CD8-positive, alpha-beta memory T cell (primary cell): Measurements from ENCODE around the gene NT5C3B. TPM values are rescaled to one million over a fixed set of nuclear protein-coding genes. Genes with fewer than 3 reads are reported as not detected.
A peak's percentile ranks its signal among the peaks of the same experiment; 100 is the strongest.

ENCODE experiments used
- CTCF ChIA-PET: fragments of 350-600 bp; sonication (Branson Sonifier 250); formaldehyde crosslinking; loops from one replicate; lab custom pipeline; 2021; ENCODE audit warnings: antibody characterized with exemption; lab: Charles Lee
- POLR2A ChIA-PET: fragments of 350-600 bp; sonication (Branson Sonifier 250); formaldehyde crosslinking; loops from one replicate; lab custom pipeline; 2021; ENCODE audit warnings: antibody characterized with exemption; lab: Charles Lee
- DNase-seq, 5 donors: peaks; one replicate each; pipeline versions ENCODE4 v3.0.0 to v3.0.0-alpha.2; 2020 to 2022; ENCODE audit warnings: mixed read lengths in 1 of 5
- H3K27ac ChIP-seq: one replicate; pipeline ENCODE4 v1.7.0; 2013; ENCODE audit warnings: low read depth, mild to moderate bottlenecking, low read length, moderate library complexity
- H3K27me3 ChIP-seq: 2 replicates; pipeline ENCODE4 v1.7.0; 2013; ENCODE audit warnings: low read length, mild to moderate bottlenecking; ENCODE audit not compliant: insufficient read depth, poor library complexity, severe bottlenecking
- H3K36me3 ChIP-seq: 2 replicates; pipeline ENCODE4 v1.7.0; 2013; ENCODE audit warnings: mild to moderate bottlenecking, low read length, moderate library complexity; ENCODE audit not compliant: insufficient read depth
- H3K4me1 ChIP-seq: 2 replicates; pipeline ENCODE4 v1.7.0; 2013; ENCODE audit warnings: mild to moderate bottlenecking, low read length, moderate library complexity; ENCODE audit not compliant: insufficient read depth
- H3K4me3 ChIP-seq: 2 replicates; pipeline ENCODE4 v1.7.0; 2013; ENCODE audit warnings: mild to moderate bottlenecking, low read length
- H3K9me3 ChIP-seq: 2 replicates; pipeline ENCODE4 v1.7.0; 2013; ENCODE audit warnings: mild to moderate bottlenecking, low read length
- H3K27ac Mint-ChIP-seq, 8 donors: one replicate each; pipeline ENCODE4 v1.8.0; 2020 to 2021; ENCODE audit warnings: mixed read lengths in 8 of 8, mild to moderate bottlenecking in 6 of 8, inconsistent platforms in 3 of 8, moderate library complexity in 3 of 8
- H3K27me3 Mint-ChIP-seq, 2 donors: one replicate each; pipeline ENCODE4 v1.8.0; 2020 to 2021; ENCODE audit warnings: mixed read lengths in 2 of 2, mild to moderate bottlenecking in 1 of 2, moderate library complexity in 1 of 2
- H3K36me3 Mint-ChIP-seq, 3 donors: one replicate each; pipeline ENCODE4 v1.8.0; 2020 to 2021; ENCODE audit warnings: mixed read lengths in 3 of 3, inconsistent platforms in 1 of 3, mild to moderate bottlenecking in 1 of 3
- H3K4me1 Mint-ChIP-seq, 3 donors: one replicate each; pipeline ENCODE4 v1.8.0; 2020 to 2021; ENCODE audit warnings: mixed read lengths in 3 of 3, inconsistent platforms in 1 of 3, mild to moderate bottlenecking in 1 of 3
- H3K4me3 Mint-ChIP-seq, 7 donors: one replicate each; pipeline ENCODE4 v1.8.0; 2020 to 2021; ENCODE audit warnings: mixed read lengths in 7 of 7, mild to moderate bottlenecking in 6 of 7, moderate library complexity in 4 of 7, inconsistent platforms in 2 of 7
- H3K9me3 Mint-ChIP-seq, 5 donors: one replicate each; pipeline ENCODE4 v1.8.0; 2020 to 2022; ENCODE audit warnings: mixed read lengths in 5 of 5, mild to moderate bottlenecking in 3 of 5, moderate library complexity in 2 of 5, inconsistent platforms in 1 of 5
- polyA plus RNA-seq: library from polyadenylated mRNA; unstranded; fragments of 300-500 nt; fragmentation: Illumina TruSeq; gene quantifications from one replicate; pipeline ENCODE4 v1.2.3, GENCODE V29; 2021
- total RNA-seq, 2 experiments: library from RNA; stranded (reverse); gene quantifications; one replicate each; pipeline ENCODE4 v1.2.3, GENCODE V29; 2021

NT5C3B gene
- total and polyA plus RNA-seq, 3 experiments from 2014 or later: 45.0 to 50.2 (median 48.5) TPM

GRCh38 chr17:41794540-41794975 lies 41.5 kb downstream of the NT5C3B start:
- Histone ChIP-seq H3K27ac (no peak overlapping the region), H3K4me3 (no peak overlapping the region), H3K4me1 (no peaks in the 10 kb centered on the region), H3K9me3 (no peaks in the 10 kb centered on the region), H3K36me3 (no peaks in the 10 kb centered on the region), H3K27me3 (no peaks in the 10 kb centered on the region)
- Mint-ChIP-seq H3K36me3 (no peaks in the 10 kb centered on the region), H3K4me1 (peaks cover 0 to 4% (median 0%) of the 10 kb centered on the region in 3 donors), H3K27me3 (peaks cover 2 to 10% of the 10 kb centered on the region in 2 donors), H3K9me3 (no peaks in the 10 kb centered on the region), H3K27ac (no peak overlapping the region), H3K4me3 (no peak overlapping the region)
- DNase-seq: no peak
- CTCF ChIA-PET: no interaction called here
- POLR2A ChIA-PET: no interaction called here

- H3K4me3 ChIP-seq: no peak overlapping the region
- no peaks in the 10 kb centered on the region for H3K4me1 ChIP-seq
- Mint-ChIP-seq H3K27me3 (peaks cover 2 to 8% of the 10 kb centered on the region in 2 donors), H3K4me3 (no peak overlapping the region), H3K4me1 (peaks cover 0 to 6% (median 0%) of the 10 kb centered on the region in 3 donors), H3K9me3 (no peaks in the 10 kb centered on the region), H3K36me3 (no peaks in the 10 kb centered on the region), H3K27ac (no peak overlapping the region)
- H3K9me3 ChIP-seq: no peaks in the 10 kb centered on the region
- ChIA-PET CTCF (no interaction called here), POLR2A (no interaction called here)
- no peaks in the 10 kb centered on the region for H3K36me3 ChIP-seq
- peak overlapping the region; percentile 67 for H3K27ac ChIP-seq
- no peaks in the 10 kb centered on the region for H3K27me3 ChIP-seq
- DNase-seq: no peak
Measured at GRCh38 chr17:41793784-41794539, 42.1 kb downstream of the NT5C3B start.

GRCh38 chr17:41792845-41793783 lies 42.9 kb downstream of the NT5C3B start:
- H3K9me3 Mint-ChIP-seq: no peaks in the 10 kb centered on the region
- no peak overlapping the region for H3K4me3 Mint-ChIP-seq
- H3K27ac Mint-ChIP-seq: no peak overlapping the region
- H3K36me3 ChIP-seq: no peaks in the 10 kb centered on the region
- H3K27ac ChIP-seq: peak overlapping the region; percentile 67
- CTCF ChIA-PET: interaction anchor here (1.2 kb wide), 1 partner anchor 9 kb away, joined by 3 read pairs; no protein-coding TSS in a partner anchor
- H3K36me3 Mint-ChIP-seq: no peaks in the 10 kb centered on the region
- no peaks in the 10 kb centered on the region for H3K4me1 ChIP-seq
- peaks cover 4 to 8% of the 10 kb centered on the region in 2 donors for H3K27me3 Mint-ChIP-seq
- POLR2A ChIA-PET: no interaction called here
- no peak for DNase-seq
- H3K9me3 ChIP-seq: no peaks in the 10 kb centered on the region
- H3K4me3 ChIP-seq: no peak overlapping the region
- peaks cover 0 to 12% (median 2%) of the 10 kb centered on the region in 3 donors for H3K4me1 Mint-ChIP-seq
- no peaks in the 10 kb centered on the region for H3K27me3 ChIP-seq

GRCh38 chr17:41787021-41787418 lies 49.0 kb downstream of the NT5C3B start:
- no peaks in the 10 kb centered on the region for H3K9me3 ChIP-seq
- POLR2A ChIA-PET: no interaction called here
- Mint-ChIP-seq H3K27ac (peak overlapping the region in 2 of 8 donors; percentile 17 to 61), H3K27me3 (peaks cover 18 to 44% of the 10 kb centered on the region in 2 donors), H3K36me3 (no peaks in the 10 kb centered on the region), H3K4me1 (peaks cover 9 to 39% (median 14%) of the 10 kb centered on the region in 3 donors), H3K4me3 (peak overlapping the region; percentile 69 to 88 (median 76)), H3K9me3 (peaks cover 0 to 2% (median 0%) of the 10 kb centered on the region in 5 donors)
- no peak overlapping the region for H3K4me3 ChIP-seq
- H3K27me3 ChIP-seq: peaks cover 15% of the 10 kb centered on the region
- peaks cover 16% of the 10 kb centered on the region for H3K4me1 ChIP-seq
- CTCF ChIA-PET: interaction anchor here (1.0 to 1.5 kb wide), 4 partner anchors 15 to 179 kb away, joined by 3 to 4 read pairs (median 3); no protein-coding TSS in a partner anchor
- no peak for DNase-seq
- H3K36me3 ChIP-seq: no peaks in the 10 kb centered on the region
- H3K27ac ChIP-seq: no peak overlapping the region

GRCh38 chr17:41786227-41787020 lies 49.6 kb downstream of the NT5C3B start, which contains the start of gene JUP:
Gene JUP, minus strand, starts transcription at chr17:41786711. Its CDS starts 14,857 bp downstream, at chr17:41771854.
- Mint-ChIP-seq H3K4me3 (peak within 1 kb of the TSS; percentile 69 to 88 (median 76)), H3K27ac (peak within 1 kb of the TSS in 4 of 8 donors; percentile 5 to 82 (median 39)), H3K9me3 (peaks cover 0 to 2% (median 0%) of the 10 kb centered on the region in 5 donors), H3K4me1 (peaks cover 9 to 39% (median 14%) of the 10 kb centered on the region in 3 donors), H3K27me3 (peaks cover 19 to 47% of the 10 kb centered on the region in 2 donors), H3K36me3 (no peaks in the 10 kb centered on the region)
- peak within 1 kb of the TSS; percentile 39 for H3K4me3 ChIP-seq
- H3K4me1 ChIP-seq: peaks cover 16% of the 10 kb centered on the region
- POLR2A ChIA-PET: no interaction called here
- H3K9me3 ChIP-seq: no peaks in the 10 kb centered on the region
- DNase-seq: peak; percentile 68 to 86 (median 79)
- peak within 1 kb of the TSS; percentile 51 for H3K27ac ChIP-seq
- CTCF ChIA-PET: interaction anchor here (1.0 to 1.5 kb wide), 5 partner anchors 9 to 179 kb away, joined by 3 to 4 read pairs (median 3); no protein-coding TSS in a partner anchor
- H3K27me3 ChIP-seq: peaks cover 15% of the 10 kb centered on the region
- no peaks in the 10 kb centered on the region for H3K36me3 ChIP-seq

GRCh38 chr17:41785859-41786226 lies 50.2 kb downstream of the NT5C3B start:
- Mint-ChIP-seq H3K27ac (no peak overlapping the region), H3K9me3 (peaks cover 0 to 2% (median 0%) of the 10 kb centered on the region in 5 donors), H3K4me1 (peaks cover 9 to 39% (median 14%) of the 10 kb centered on the region in 3 donors), H3K36me3 (no peaks in the 10 kb centered on the region), H3K4me3 (peak overlapping the region; percentile 42 to 85 (median 63)), H3K27me3 (peaks cover 20 to 47% of the 10 kb centered on the region in 2 donors)
- POLR2A ChIA-PET: no interaction called here
- Histone ChIP-seq H3K4me1 (peaks cover 16% of the 10 kb centered on the region), H3K27me3 (peaks cover 15% of the 10 kb centered on the region), H3K4me3 (peak overlapping the region; percentile 39), H3K9me3 (no peaks in the 10 kb centered on the region), H3K27ac (peak overlapping the region; percentile 51), H3K36me3 (no peaks in the 10 kb centered on the region)
- no peak for DNase-seq
- CTCF ChIA-PET: interaction anchor here (0.7 to 1.6 kb wide), 5 partner anchors 8 to 180 kb away, joined by 3 to 4 read pairs (median 4); no protein-coding TSS in a partner anchor
